ENCODE measurements around the gene GSTA4. TPM values are rescaled to one million over a fixed set of nuclear protein-coding genes. Genes with fewer than 3 reads are reported as not detected.

GSTA4 gene
- total and polyA plus RNA-seq, 9 donors: 23.0 to 309 (median 35.1) TPM

- DNase-seq: no peak
- WGBS, 3 donors: 88 to 91% (median 89%) methylated on average over 4 of the region's 4 CpGs
Measured at GRCh38 chr6:52998603-52999002, 3.5 kb upstream of the GSTA4 start.

GRCh38 chr6:52995913-52996645, 995 bp upstream of the GSTA4 start:
- 8 to 19% (median 14%) methylated on average over 21 of the region's 21 CpGs for WGBS, 3 donors
- intact Hi-C loops (cut with DNase I): loop anchor here in 3 of 4 donors (1.0 to 5.0 kb wide), 3 partner anchors 66 to 71 kb away; partner anchors contain the start of gene FBXO9 (in 2 of the 3)

More at GRCh38 chr6:52998603-52999002, 3.5 kb upstream of the GSTA4 start:
- no peak for TF ChIP-seq EP300 (IDR thresholded peaks at IDR 0.05)
- TF ChIP-seq POLR2A (IDR thresholded peaks at IDR 0.05): no peak
- Histone ChIP-seq H3K4me3 (no peak overlapping the region), H3K27me3 (no peaks in the 10 kb centered on the region), H3K4me1 (ENCODE audit: insufficient read depth) (no peaks in the 10 kb centered on the region), H3K9me3 (no peaks in the 10 kb centered on the region), H3K27ac (no peak overlapping the region), H3K36me3 (no peaks in the 10 kb centered on the region)
- intact Hi-C loops (cut with DNase I): loop anchor here in 1 of 4 donors (5.0 kb wide), 1 partner anchor 69 kb away; the partner anchor contains the start of gene FBXO9

GRCh38 chr6:52994839-52995088, 320 bp downstream of the GSTA4 start:
- Histone ChIP-seq H3K4me1 (ENCODE audit: insufficient read depth) (peaks cover 3% of the 10 kb centered on the region), H3K27ac (peak overlapping the region; percentile 73 to 89), H3K4me3 (peak overlapping the region; percentile 82), H3K9me3 (no peaks in the 10 kb centered on the region), H3K27me3 (no peaks in the 10 kb centered on the region), H3K36me3 (no peaks in the 10 kb centered on the region)
- TF ChIP-seq POLR2A (IDR thresholded peaks at IDR 0.05): no peak
- TF ChIP-seq CTCF (IDR thresholded peaks at IDR 0.05): no peak
- TF ChIP-seq EP300 (IDR thresholded peaks at IDR 0.05): no peak
- 0 to 4% (median 0%) methylated on average over 13 of the region's 13 CpGs for WGBS, 3 donors
- intact Hi-C loops (cut with DNase I): loop anchor here in 3 of 4 donors (1.0 to 5.0 kb wide), 3 partner anchors 68 to 73 kb away; partner anchors contain the start of gene FBXO9 (in 2 of the 3)
- DNase-seq: peak; percentile 45 to 74 (median 60)

More at GRCh38 chr6:52995913-52996645, 995 bp upstream of the GSTA4 start:
- H3K27me3 ChIP-seq: no peaks in the 10 kb centered on the region
- peak; percentile 43 to 65 (median 54) for DNase-seq
- no peak for TF ChIP-seq EP300 (IDR thresholded peaks at IDR 0.05)
- no peak for TF ChIP-seq POLR2A (IDR thresholded peaks at IDR 0.05)
- no peak for TF ChIP-seq CTCF (IDR thresholded peaks at IDR 0.05)
- peak overlapping the region; percentile 33 for H3K4me3 ChIP-seq
- no peaks in the 10 kb centered on the region for H3K9me3 ChIP-seq
- H3K27ac ChIP-seq: peak overlapping the region in 1 of 2 donors; percentile 89
- no peaks in the 10 kb centered on the region for H3K36me3 ChIP-seq
- peaks cover 3% of the 10 kb centered on the region for H3K4me1 ChIP-seq (ENCODE audit: insufficient read depth)

- H3K27ac ChIP-seq: peak overlapping the region; percentile 73 to 89
- intact Hi-C loops (cut with DNase I): loop anchor here in 1 of 4 donors (2.0 kb wide), 1 partner anchor 71 kb away; the partner anchor contains the start of gene FBXO9
- H3K36me3 ChIP-seq: no peaks in the 10 kb centered on the region
- 2 to 5% (median 3%) methylated on average over 32 of the region's 32 CpGs for WGBS, 3 donors
- peaks cover 3% of the 10 kb centered on the region for H3K4me1 ChIP-seq (ENCODE audit: insufficient read depth)
- H3K9me3 ChIP-seq: no peaks in the 10 kb centered on the region
- H3K4me3 ChIP-seq: peak overlapping the region; percentile 82
- no peaks in the 10 kb centered on the region for H3K27me3 ChIP-seq
- DNase-seq: peak; percentile 40 to 49 (median 41)
- no peak for TF ChIP-seq POLR2A (IDR thresholded peaks at IDR 0.05)
Measured at GRCh38 chr6:52994031-52994838, 849 bp downstream of the GSTA4 start.

All from ovary (tissue), 9 donors.